K562 (cell line): ENCODE results near the gene GET3. TPM values are rescaled to one million over a fixed set of nuclear protein-coding genes. Genes with fewer than 3 reads are reported as not detected.

Experiments used
- CREB1 ChIP-seq, 2 experiments: sonication (generic) in 1 of 2; formaldehyde crosslinking in 1 of 2; IDR thresholded peaks; 2 replicates each; pipeline versions ENCODE4 v1.6.1 to v1.8.0; 2012 to 2022; ENCODE audit warnings: inconsistent platforms in 1 of 2, mild to moderate bottlenecking in 1 of 2, missing genetic modification reagents in 1 of 2, moderate library complexity in 1 of 2
- ELF4 ChIP-seq: fragments of 450-650 bp; formaldehyde crosslinking; IDR thresholded peaks from 2 replicates; pipeline ENCODE4 v1.4.0; 2022; ENCODE audit warnings: missing genetic modification characterization
- ETV5 ChIP-seq: sonication (generic); formaldehyde crosslinking; IDR thresholded peaks from 2 replicates; pipeline ENCODE4 v1.4.0; 2020; ENCODE audit warnings: low read depth, mild to moderate bottlenecking, missing genetic modification reagents
- GABPB2 ChIP-seq: fragments of 250-450 bp; sonication (Bioruptor Pico); conservative IDR thresholded peaks from 2 replicates; pipeline ENCODE4 v1.5.1; 2021; ENCODE audit warnings: mild to moderate bottlenecking
- HDAC2 ChIP-seq: fragments of 450-650 bp; IDR thresholded peaks from 2 replicates; pipeline ENCODE4 v1.6.1; 2016; ENCODE audit warnings: mild to moderate bottlenecking
- HLTF ChIP-seq: fragments of 450-650 bp; IDR thresholded peaks from 2 replicates; pipeline ENCODE4 v1.6.1; 2016
- JUNB ChIP-seq: fragments of 450-650 bp; formaldehyde crosslinking; conservative IDR thresholded peaks from 2 replicates; pipeline ENCODE4 v1.4.0; 2020; ENCODE audit warnings: mild to moderate bottlenecking
- KLF16 ChIP-seq: IDR thresholded peaks from 2 replicates; pipeline ENCODE4 v1.6.1; 2016; ENCODE audit warnings: antibody characterized with exemption
- NONO ChIP-seq, 2 experiments: fragments of 200-400 bp in 1 of 2; fragments of 450-650 bp in 1 of 2; formaldehyde crosslinking in 1 of 2; IDR thresholded peaks; 2 replicates each; pipeline ENCODE4 v1.6.1; 2017; ENCODE audit warnings: low read depth in 2 of 2, mild to moderate bottlenecking in 2 of 2, moderate library complexity in 2 of 2, low read length in 1 of 2
- NR3C1 ChIP-seq: sonication (generic); formaldehyde crosslinking; IDR thresholded peaks from 2 replicates; pipeline ENCODE4 v1.8.1; 2022; ENCODE audit warnings: missing genetic modification reagents
- NR4A1 ChIP-seq, 2 experiments: fragments of 250-450 bp in 1 of 2; fragments of 450-650 bp in 1 of 2; sonication (Bioruptor Pico) in 1 of 2; IDR thresholded peaks; 2 replicates each; pipeline versions ENCODE4 v1.4.0 to v1.6.1; 2016 to 2020; ENCODE audit warnings: mild to moderate bottlenecking in 2 of 2, missing compliant biosample characterization in 1 of 2, missing genetic modification characterization in 1 of 2, moderate library complexity in 1 of 2
- POLR2B ChIP-seq: fragments of 450-650 bp; IDR thresholded peaks from 2 replicates; pipeline ENCODE4 v1.6.1; 2018; ENCODE audit warnings: low read depth; ENCODE audit not compliant: partially characterized antibody
- SAFB ChIP-seq: fragments of 200-400 bp; formaldehyde crosslinking; IDR thresholded peaks from 2 replicates; pipeline ENCODE4 v1.6.1; 2017; ENCODE audit warnings: low read depth, low read length, borderline replicate concordance
- SLC30A9 ChIP-seq: fragments of 250-450 bp; sonication (Bioruptor Pico); IDR thresholded peaks from 2 replicates; pipeline ENCODE4 v1.8.0; 2022; ENCODE audit warnings: mild to moderate bottlenecking, moderate library complexity
- SOX6 ChIP-seq: fragments of 450-650 bp; IDR thresholded peaks from 2 replicates; pipeline ENCODE4 v1.6.1; 2014; ENCODE audit warnings: mild to moderate bottlenecking
- WHSC1 ChIP-seq: IDR thresholded peaks from one replicate; pipeline ENCODE4 v1.6.1; 2012; ENCODE audit warnings: low read length, control low read depth, inconsistent platforms
- XRCC4 ChIP-seq: IDR thresholded peaks from one replicate; pipeline ENCODE4 v1.6.1; 2011; ENCODE audit not compliant: insufficient read depth, insufficient read length; ENCODE audit errors: extremely low read depth
- ZNF143 ChIP-seq: sonication (generic); formaldehyde crosslinking; IDR thresholded peaks from 2 replicates; pipeline ENCODE4 v1.9.0; 2022; ENCODE audit warnings: mild to moderate bottlenecking, missing genetic modification reagents
- ZNF224 ChIP-seq: sonication (generic); formaldehyde crosslinking; IDR thresholded peaks from 2 replicates; pipeline ENCODE4 v1.8.0; 2022; ENCODE audit warnings: mild to moderate bottlenecking, missing genetic modification reagents
- ZNF449 ChIP-seq: fragments of 250-450 bp; sonication (Bioruptor Pico); IDR thresholded peaks from 2 replicates; pipeline ENCODE4 v1.8.0; 2022; ENCODE audit warnings: moderate library complexity, mild to moderate bottlenecking, inconsistent platforms
- ZNF77 ChIP-seq: fragments of 250-450 bp; sonication (Bioruptor Pico); IDR thresholded peaks from 2 replicates; pipeline ENCODE4 v1.5.0; 2020
- polyA plus RNA-seq, 8 experiments: library from polyadenylated mRNA; depleted of rRNA in 4 of 8; stranded (reverse) in 5 of 8; unstranded in 3 of 8; fragments of >200 nt; fragmentation: Nextera tagmentation in 2 of 8; fragmentation: Illumina TruSeq in 1 of 8; extraction: Ambion mirVana in 2 of 8; extraction: Trizol in 1 of 8; gene quantifications; 2 replicates each; pipeline versions ENCODE4 v1.2.1 to v1.2.3, GENCODE V29; 2011 to 2014; ENCODE audit warnings: inconsistent platforms in 1 of 8, missing spikeins in 1 of 8
- total RNA-seq, 7 experiments: library from RNA; depleted of rRNA in 6 of 7; stranded (reverse); fragments of >200 nt in 6 of 7; fragmentation: Illumina TruSeq in 2 of 7; extraction: Trizol in 2 of 7; gene quantifications; 2 replicates each; pipeline versions ENCODE4 v1.2.1 to v1.2.3, GENCODE V29; 2011 to 2021; ENCODE audit warnings: low replicate concordance in 1 of 7
- TF ChIP-seq, protein P1 (sequence below): sonication (generic); formaldehyde crosslinking; IDR thresholded peaks from 2 replicates; pipeline ENCODE4 v1.4.0; 2020; ENCODE audit warnings: mild to moderate bottlenecking, missing genetic modification reagents
- TF ChIP-seq, protein P2 (sequence below): fragments of 250-450 bp; sonication (Bioruptor Pico); IDR thresholded peaks from 2 replicates; pipeline ENCODE4 v1.5.0; 2021

The GET3 gene
- total and polyA plus RNA-seq, 9 of the 15 experiments (the other 6 are each of a cell fraction or from before 2014, with no cell fraction given), result 8.3 to 83.5 (median 51.8) TPM

DNA sequence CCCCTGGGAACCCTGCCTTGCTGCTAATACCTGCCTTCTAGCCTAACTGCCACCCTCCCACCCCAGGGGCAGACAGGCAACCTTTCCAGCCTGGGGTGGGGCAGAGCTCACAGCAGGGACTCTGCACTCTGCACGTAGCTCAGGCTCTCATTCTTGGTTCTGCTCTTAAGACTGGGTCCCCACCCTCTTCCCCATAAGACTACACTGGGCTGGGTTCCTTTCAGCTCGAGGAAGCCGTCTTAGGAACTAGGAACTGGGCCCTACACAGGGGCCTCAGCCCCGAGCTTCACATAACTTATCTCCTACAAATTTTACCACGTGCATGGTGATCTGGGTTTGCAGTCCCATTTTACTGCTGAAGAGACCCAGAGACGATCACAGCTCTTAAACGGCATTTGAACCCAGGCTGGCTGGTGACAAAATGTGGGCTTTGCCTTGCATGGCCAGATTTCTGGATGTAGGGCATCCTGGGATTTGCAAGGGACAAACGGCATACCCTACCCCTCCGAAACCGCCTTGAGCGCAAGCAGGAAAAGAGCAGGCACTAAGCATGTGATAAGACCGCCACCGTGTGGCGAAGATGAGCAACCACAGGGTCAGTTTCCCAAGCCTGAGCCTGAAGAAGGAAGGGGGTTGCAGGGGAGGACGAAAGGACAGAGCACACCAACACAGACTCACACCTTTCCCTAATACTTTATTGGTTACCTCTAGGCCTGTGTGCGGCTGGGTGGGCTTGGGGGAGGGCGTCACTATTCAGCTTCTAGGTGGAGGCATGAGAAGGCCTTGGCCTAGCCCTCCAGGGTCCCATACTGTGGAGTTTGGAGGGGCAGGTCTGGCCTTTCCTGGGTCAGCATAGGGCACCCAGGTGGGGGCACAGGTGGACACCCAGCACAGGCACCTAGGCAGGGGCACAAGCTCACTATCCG lies 59.1 kb downstream of the GET3 start (continued):
- 0 out of 2 replicates have a peak, but pooled peaks have one; percentile 45 for TF ChIP-seq ETV5
- TF ChIP-seq, protein P1, sequence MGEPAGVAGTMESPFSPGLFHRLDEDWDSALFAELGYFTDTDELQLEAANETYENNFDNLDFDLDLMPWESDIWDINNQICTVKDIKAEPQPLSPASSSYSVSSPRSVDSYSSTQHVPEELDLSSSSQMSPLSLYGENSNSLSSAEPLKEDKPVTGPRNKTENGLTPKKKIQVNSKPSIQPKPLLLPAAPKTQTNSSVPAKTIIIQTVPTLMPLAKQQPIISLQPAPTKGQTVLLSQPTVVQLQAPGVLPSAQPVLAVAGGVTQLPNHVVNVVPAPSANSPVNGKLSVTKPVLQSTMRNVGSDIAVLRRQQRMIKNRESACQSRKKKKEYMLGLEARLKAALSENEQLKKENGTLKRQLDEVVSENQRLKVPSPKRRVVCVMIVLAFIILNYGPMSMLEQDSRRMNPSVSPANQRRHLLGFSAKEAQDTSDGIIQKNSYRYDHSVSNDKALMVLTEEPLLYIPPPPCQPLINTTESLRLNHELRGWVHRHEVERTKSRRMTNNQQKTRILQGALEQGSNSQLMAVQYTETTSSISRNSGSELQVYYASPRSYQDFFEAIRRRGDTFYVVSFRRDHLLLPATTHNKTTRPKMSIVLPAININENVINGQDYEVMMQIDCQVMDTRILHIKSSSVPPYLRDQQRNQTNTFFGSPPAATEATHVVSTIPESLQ (CRISPR knock-in tag), result no peak
- no peak for TF ChIP-seq ELF4
- no peak for TF ChIP-seq HLTF
- no peak for TF ChIP-seq ZNF224
- TF ChIP-seq JUNB (CRISPR knock-in tag), result no peak
- TF ChIP-seq HDAC2, result peak; percentile 64
- TF ChIP-seq WHSC1, result no peak
- no peak for TF ChIP-seq SAFB
- TF ChIP-seq ZNF143, result 0 out of 2 replicates have a peak, but pooled peaks have one; percentile 24
- TF ChIP-seq POLR2B, result peak; percentile 18
- no peak for TF ChIP-seq NR3C1 (CRISPR knock-in tag)
- TF ChIP-seq XRCC4, result no peak
- TF ChIP-seq SOX6, result no peak
- TF ChIP-seq KLF16, result no peak; the same call in 1 of the 2 replicates
- TF ChIP-seq, protein P2, sequence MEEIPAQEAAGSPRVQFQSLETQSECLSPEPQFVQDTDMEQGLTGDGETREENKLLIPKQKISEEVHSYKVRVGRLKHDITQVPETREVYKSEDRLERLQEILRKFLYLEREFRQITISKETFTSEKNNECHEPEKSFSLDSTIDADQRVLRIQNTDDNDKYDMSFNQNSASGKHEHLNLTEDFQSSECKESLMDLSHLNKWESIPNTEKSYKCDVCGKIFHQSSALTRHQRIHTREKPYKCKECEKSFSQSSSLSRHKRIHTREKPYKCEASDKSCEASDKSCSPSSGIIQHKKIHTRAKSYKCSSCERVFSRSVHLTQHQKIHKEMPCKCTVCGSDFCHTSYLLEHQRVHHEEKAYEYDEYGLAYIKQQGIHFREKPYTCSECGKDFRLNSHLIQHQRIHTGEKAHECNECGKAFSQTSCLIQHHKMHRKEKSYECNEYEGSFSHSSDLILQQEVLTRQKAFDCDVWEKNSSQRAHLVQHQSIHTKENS, result no peak
- 0 out of 2 replicates have a peak, but pooled peaks have one; percentile 57 for TF ChIP-seq NR4A1 (CRISPR knock-in tag; IDR thresholded peaks at IDR 0.05)
- no peak for TF ChIP-seq NR4A1 (tag; IDR thresholded peaks at IDR 0.05)
- TF ChIP-seq SLC30A9 (CRISPR knock-in tag), result no peak
- TF ChIP-seq ZNF77, result no peak
- TF ChIP-seq ZNF449 (CRISPR knock-in tag), result no peak
- no peak for TF ChIP-seq GABPB2 (CRISPR knock-in tag)
- TF ChIP-seq NONO (IDR thresholded peaks at IDR 0.05; ENCODE audit: low read depth in 2 of 2, low read length in 1 of 2), result peak in 1 of 2 experiments; percentile 45; a peak in 1 of 4 replicates
- no peak for TF ChIP-seq CREB1 (IDR thresholded peaks at IDR 0.05)
- no peak; the same call in 1 of the 2 replicates for TF ChIP-seq CREB1 (CRISPR knock-in tag; IDR thresholded peaks at IDR 0.05)
